22Rv1 (cell line): ENCODE data around the gene MLYCD.

Experiments used
- H3K27ac ChIP-seq: fragments of 450-650 bp; 2 replicates; pipeline ENCODE4 v1.5.1; 2017
- ZFX ChIP-seq: fragments of 450-650 bp; IDR thresholded peaks from 2 replicates; pipeline ENCODE4 v1.6.1; 2017; ENCODE audit warnings: antibody characterized with exemption, borderline replicate concordance
- TF ChIP-seq, protein P1 (sequence below): fragments of 450-650 bp; IDR thresholded peaks from 2 replicates; pipeline ENCODE4 v1.5.1; 2017; ENCODE audit warnings: mild to moderate bottlenecking

Gene MLYCD

DNA sequence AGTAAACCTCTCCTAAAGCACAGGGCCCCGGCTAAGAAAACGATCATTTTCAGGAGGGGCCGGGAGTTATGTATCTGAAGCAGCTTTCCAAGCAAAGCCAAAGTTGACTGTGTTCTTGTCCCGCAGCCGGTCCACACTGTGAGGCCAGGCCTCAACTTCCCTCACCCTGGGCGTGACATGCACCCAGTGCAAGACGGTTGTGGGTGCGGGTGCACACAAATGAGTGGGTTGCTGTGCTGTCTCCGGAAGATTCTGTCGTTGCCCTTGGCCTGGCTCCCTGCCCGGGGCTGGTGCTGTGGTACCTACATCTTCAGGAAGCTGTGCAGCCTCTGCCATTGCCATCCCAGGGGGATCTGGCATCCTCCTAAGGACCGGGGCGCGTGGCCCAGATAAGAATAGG, 16.6 kb downstream of the MLYCD start:
- no peak overlapping the region for H3K27ac ChIP-seq
- TF ChIP-seq, protein P1, sequence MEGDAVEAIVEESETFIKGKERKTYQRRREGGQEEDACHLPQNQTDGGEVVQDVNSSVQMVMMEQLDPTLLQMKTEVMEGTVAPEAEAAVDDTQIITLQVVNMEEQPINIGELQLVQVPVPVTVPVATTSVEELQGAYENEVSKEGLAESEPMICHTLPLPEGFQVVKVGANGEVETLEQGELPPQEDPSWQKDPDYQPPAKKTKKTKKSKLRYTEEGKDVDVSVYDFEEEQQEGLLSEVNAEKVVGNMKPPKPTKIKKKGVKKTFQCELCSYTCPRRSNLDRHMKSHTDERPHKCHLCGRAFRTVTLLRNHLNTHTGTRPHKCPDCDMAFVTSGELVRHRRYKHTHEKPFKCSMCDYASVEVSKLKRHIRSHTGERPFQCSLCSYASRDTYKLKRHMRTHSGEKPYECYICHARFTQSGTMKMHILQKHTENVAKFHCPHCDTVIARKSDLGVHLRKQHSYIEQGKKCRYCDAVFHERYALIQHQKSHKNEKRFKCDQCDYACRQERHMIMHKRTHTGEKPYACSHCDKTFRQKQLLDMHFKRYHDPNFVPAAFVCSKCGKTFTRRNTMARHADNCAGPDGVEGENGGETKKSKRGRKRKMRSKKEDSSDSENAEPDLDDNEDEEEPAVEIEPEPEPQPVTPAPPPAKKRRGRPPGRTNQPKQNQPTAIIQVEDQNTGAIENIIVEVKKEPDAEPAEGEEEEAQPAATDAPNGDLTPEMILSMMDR = no peak
- TF ChIP-seq ZFX = no peak

DNA sequence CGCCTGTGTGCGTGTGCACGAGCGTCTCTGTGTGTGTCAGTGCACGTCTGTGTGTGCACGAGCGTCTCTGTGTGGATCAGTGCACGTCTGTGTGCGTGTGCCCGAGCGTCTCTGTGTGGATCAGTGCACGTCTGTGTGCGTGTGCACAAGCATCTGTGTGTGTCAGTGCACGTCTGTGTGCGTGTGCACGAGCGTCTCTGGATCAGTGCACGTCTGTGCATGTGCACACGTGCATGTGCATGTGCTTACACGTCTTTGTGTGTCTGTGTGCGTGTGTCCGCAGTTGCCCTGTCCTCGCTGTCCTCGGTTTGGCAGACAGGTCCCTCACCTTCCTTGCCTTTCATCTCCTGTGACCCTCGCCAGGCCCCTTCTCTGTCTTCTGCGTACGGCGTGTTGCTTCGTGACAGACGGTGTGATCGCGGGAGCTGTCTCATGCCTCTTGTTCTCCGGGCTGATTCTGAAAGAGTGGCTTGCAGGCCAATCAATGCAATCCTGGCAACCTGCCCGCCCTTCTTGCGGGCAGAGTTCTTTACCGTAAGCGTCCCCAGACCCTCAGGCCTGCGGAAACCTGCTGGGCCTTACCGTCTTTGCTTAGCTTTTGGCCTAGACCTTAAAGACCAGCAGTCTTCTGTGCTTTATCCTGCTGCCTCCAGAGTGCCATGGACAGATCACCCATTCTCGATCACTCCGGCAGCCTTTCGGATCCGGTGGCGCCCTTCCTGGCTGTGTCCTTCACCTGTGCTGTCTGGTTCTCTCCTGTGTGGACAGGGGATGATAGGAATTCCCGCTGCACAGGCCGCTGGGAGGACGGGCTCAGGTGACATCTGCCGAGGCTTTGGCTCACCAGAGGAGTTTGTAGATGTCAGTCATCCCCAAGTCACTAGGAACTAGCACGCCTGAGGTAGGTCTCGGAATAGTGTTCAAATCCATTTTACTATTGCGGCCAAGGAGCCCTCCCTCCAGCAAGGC, 18.5 kb downstream of the MLYCD start:
- H3K27ac ChIP-seq = no peak overlapping the region
- TF ChIP-seq, protein P1 = no peak
- TF ChIP-seq ZFX = no peak

DNA sequence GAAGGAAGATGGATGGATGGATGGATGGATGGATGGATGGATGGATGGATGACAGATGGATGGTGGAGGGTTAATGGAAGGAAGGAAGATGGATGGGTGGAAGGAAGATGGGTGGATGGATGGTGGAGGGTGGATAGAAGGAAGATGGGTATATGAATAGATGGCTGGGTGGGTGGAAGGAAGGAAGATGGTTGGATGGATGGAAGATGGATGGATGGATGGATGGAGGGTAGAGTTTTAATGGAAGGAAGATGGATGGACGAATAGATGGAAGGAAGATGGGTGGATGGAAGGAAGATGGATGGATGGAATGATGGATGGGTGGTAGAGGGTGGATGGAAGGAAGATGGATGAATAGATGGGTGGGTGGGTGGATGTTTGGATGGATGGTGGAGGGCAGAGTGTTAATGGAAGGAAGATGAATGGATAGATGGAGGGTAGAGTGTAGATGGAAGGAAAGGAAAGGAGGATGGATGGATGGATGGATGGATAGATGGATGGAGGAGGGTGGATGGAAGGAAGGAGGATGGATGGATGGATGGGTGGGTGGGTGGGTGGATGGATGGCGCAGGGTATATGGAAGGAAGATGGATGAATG, 22.1 kb downstream of the MLYCD start:
- TF ChIP-seq, protein P1 = no peak
- TF ChIP-seq ZFX = no peak
- no peak overlapping the region for H3K27ac ChIP-seq

DNA sequence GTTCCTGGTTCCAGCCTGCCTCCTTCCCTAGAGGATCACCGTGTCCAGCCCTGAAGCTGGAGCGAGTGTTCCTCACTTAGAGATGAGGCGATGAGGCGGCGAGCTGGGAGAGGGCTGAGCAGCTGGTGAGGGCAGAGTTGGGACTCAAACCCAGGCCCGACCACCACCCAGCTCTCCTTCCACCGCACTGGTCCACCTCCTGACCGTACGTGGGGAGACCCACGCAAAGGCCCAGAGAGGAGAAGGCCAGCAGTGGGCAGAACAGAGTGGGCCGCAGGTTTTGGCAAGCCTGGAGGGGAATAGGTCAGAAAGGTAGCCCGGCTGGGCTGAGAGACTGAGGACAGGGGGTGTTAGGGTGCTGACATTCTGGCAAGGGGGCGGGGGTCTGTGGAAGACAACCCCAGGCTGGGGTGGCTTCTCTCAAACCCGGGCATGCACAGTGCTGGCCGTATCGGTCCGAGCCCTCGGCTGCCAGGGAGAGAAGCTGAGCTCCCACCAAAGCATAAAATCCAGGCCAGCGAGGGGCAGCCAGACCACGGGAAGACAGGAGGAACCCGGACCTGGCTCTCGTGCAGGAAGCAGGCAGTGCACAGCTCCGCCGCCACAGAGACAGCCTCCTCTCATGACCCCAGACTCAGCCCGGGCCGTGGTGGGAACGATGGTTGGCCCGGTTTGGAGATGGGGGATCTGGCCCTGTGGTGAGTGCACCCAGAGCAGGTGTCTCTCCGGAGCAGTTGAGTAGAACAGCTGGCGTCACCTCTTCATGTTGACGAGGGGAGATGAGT, 24.9 kb downstream of the MLYCD start:
- no peak overlapping the region for H3K27ac ChIP-seq
- no peak for TF ChIP-seq ZFX
- TF ChIP-seq, protein P1 = no peak

DNA sequence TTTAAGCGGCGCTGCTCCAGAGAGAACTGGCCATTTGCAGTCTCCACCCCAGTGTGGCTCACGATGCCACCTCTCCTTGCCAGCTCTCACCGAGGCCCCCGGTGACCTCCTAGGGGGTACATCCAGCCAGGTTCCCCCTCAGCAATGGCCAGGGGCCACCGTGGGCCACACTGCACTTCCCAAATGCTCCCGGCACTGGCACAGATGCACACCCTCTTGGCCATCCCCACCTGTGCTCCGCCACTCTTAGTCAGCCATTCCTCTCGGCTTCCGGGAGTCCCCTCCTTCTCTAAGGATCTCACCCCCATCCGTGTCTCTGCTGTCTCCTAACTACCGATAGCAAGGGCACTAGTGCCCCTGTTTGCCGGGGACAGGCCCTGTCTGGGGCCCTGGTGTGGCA, 25.8 kb downstream of the MLYCD start:
- no peak overlapping the region for H3K27ac ChIP-seq
- TF ChIP-seq, protein P1 = no peak
- no peak for TF ChIP-seq ZFX

DNA sequence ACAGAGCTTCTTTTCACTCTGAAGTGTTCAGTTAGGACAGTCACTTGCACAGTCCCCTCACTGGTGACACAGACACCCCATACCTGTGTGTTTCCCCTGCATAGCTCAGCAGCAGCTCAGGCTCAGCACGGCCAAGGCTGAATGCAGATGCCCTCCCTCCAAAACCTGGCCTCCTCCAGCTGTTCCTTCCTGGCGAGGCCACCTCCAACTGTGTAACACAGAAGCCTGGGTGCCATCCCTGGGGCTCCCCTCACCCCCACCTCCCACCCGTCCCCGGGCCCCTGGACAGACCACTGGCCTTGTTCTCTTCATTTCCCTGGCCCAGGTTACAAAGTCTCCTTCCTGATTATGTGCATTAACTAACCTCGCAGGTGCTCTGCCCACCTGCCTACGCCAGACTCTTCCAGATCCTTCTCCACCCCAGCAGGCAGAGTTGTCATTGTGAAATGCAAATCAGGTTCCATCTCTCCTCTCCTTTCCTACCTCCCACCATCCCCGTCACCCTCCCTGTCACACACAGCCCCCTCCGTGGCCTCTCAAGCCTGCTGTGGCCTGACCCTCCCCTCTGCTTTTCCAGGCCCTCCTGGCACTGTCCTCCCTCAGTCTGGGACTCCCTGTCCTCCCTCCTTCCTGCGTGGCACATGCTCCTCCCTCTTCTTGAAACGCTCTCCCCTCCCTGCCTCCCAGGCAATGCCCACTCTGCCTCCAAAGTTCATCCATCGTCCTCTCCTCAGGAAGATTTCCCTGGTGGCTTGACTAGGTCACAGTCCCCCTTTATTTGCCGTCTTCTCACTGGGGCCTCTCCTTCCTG, 26.4 kb downstream of the MLYCD start:
- no peak overlapping the region for H3K27ac ChIP-seq
- TF ChIP-seq ZFX = no peak
- TF ChIP-seq, protein P1 = no peak
